GM18909 (cell line): ENCODE results near the gene SLC12A4.
"Not testable (repeated sequence)": the region's sequence is repeated elsewhere in the genome, so short reads cannot be mapped to it uniquely, and the experiment has no call there.

Experiments
- ATAC-seq: cut with Tn5 transposase; IDR thresholded peaks from one replicate; pipeline ENCODE4 v1.9.1; 2021; ENCODE audit warnings: mild to moderate bottlenecking; ENCODE audit not compliant: unreplicated experiment, poor library complexity

SLC12A4 gene

DNA sequence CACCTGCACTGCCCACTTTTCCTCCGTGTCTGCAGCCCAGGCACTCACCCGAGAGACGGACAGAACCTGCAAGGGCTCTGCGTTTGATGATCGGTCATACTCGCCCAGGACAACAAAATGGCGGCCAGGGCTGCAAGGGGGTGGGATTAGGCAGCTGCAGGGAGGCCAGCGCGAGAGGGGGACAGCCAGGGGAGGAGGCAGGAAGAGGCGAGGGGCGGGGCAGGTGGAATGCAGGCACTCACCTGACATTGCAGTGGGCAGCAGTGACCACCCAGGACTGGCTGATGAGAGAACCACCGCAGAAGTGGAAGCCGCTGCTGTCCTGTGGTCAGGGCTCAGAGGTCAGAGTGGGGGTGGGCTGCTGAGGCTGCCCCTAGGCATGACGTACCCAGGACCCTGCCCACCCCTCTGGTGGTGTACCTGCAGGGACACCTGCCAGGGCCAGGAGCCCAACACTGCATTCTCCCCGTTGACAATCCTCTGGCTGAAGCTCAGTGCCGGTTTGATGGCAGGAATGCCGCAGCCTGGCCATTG, 37.7 kb downstream of the SLC12A4 start:
- no peak for ATAC-seq

DNA sequence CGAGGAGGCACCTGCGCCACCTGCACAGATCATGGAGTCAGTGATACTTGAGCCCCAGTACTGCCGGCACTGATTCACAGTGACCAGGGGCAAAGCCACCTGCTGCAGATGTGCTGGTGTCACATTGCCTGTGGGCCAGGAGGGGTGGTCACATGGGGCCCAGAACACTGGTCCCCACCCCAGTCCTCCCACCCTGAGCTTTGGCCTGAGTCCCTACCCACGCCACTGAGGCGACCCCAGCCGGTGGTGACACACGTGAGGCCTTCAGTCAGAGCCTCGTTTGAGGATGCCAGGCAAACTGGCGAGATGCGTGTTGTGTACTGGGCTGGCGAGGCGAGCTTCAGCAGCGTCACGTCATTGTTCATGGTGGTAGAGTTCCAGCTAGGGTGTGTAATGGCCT, 38.2 kb downstream of the SLC12A4 start:
- no peak for ATAC-seq

DNA sequence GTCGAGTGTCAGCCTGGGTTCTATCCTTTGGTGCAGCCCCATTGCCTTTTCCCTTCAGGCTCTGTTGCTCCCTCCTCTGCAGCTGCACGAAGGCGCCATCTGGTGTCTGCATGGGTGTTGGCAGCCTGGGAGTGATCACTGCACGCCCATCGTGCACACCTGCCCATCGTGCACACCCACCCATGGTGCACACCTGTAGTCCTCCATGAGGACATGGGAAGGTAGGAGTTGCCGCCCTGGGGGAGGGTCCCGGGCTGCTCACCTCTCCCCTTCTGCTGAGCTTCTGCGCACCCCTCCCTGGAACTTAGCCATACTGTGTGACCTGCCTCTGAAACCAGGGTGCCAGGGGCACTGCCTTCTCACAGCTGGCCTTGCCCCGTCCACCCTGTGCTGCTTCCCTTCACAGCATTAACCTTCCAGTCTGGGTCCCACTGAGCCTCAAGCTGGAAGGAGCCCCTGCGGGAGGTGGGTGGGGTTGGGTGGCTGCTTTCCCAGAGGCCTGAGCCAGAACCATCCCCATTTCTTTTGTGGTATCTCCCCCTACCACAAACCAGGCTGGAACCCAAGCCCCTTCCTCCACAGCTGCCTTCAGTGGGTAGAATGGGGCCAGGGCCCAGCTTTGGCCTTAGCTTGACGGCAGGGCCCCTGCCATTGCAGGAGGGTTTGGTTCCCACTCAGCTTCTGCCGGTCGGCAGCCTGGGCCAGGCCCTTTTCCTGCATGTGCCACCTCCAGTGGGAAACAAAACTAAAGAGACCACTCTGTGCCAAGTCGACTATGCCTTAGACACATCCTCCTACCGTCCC, 39.7 kb downstream of the SLC12A4 start:
- no peak for ATAC-seq

DNA sequence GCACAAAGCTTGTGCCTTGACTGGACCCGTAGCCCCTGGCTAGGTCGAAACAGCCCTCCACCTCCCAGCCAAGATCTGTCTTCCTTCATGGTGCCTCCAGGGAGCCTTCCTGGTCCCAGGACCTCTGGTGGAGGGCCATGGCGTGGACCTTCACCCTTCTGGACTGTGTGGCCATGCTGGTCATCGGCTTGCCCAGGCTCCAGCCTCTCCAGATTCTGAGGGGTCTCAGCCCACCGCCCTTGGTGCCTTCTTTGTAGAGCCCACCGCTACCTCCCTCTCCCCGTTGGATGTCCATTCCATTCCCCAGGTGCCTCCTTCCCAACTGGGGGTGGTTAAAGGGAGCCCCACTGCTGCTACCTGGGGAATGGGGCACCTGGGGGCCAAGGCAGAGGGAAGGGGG, 40.3 kb downstream of the SLC12A4 start:
- ATAC-seq = no peak

DNA sequence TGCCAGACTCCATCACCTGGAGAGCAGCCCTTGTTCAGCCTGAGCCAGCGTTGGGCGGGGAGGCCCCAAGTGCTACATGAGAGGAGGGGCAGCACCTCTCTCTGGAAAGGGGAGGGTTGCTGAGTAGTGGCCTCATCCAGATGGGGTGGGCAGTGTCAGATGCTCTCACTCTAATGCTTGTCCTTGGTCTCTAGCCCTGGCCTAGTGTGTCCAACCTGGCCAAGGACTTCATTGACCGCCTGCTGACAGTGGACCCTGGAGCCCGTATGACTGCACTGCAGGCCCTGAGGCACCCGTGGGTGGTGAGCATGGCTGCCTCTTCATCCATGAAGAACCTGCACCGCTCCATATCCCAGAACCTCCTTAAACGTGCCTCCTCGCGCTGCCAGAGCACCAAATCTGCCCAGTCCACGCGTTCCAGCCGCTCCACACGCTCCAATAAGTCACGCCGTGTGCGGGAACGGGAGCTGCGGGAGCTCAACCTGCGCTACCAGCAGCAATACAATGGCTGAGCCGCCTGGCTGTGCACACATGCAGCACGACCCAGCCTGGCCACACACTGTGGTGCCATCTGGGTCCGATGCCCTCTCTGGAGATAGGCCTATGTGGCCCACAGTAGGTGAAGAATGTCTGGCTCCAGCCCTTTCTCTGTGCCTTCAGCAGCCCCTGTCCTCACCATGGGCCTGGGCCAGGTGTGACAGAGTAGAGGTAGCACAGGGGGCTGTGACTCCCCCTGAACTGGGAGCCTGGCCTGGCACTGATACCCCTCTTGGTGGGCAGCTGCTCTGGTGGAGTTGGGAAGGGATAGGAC, 41.1 kb downstream of the SLC12A4 start:
- no peak for ATAC-seq

DNA sequence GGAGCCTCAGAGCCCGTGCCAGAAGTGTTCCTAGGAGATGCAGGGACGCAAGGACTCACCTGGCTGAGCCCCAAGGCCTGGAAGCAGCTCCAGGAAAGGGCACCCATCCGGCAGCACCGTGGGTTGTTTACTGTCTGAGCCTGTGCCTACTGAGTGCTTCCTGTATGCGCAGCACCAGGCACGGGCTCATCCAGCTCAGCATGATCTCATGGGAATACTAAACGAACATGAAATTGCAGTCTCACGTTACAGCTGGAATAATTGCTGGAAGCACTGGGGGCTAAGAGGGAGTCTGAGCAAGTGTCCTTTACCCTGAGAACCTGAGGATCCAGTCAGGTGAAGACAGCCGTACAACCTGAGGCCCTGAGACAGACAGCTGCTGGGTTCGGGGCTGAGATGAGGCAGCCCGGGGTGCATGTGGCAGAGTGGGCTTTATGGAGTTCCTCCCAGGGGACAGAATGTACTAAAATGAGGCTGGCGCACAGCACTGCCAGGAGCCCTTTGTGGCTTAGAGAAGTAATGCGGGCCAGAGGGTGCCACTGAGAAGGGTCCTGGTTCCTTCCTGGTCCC, 42.2 kb downstream of the SLC12A4 start:
- ATAC-seq = no peak

DNA sequence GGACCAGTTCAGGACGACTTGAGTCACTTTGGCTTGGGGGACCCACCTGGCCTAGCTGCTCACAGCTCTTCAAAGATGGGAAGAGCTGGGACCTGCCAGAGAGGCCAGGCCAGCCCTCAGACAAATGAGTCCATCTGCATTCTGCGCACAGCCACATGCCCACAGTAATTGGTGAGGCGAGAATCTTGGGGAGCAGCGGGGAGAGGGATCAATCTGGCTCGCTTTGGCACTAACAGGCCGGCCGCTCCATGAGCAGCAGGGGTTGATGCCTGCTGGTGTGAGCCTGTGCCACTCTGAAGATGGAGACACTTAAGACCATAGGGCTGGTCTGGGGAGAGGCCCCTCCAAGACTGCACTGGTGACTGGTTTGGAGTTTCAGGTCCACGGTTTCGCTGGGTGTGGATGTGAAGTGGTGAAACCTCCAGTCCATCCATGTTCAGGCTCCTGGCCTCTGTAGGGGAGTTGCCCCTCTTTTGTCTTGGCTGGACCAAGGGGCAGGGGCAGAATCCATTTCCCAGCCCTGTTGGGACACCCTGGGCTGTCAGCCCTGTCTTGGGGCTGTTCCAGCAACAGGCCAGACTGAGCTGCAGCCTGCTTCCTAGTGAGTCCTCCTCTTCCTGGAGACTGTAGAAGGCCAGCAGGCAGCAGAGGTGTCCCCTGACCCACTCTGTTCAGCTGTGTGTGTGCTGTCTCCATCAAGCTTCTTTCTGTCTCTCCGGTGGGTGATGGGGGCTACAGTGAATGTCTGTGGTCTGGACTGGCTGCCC, 44.1 kb downstream of the SLC12A4 start:
- no peak for ATAC-seq

DNA sequence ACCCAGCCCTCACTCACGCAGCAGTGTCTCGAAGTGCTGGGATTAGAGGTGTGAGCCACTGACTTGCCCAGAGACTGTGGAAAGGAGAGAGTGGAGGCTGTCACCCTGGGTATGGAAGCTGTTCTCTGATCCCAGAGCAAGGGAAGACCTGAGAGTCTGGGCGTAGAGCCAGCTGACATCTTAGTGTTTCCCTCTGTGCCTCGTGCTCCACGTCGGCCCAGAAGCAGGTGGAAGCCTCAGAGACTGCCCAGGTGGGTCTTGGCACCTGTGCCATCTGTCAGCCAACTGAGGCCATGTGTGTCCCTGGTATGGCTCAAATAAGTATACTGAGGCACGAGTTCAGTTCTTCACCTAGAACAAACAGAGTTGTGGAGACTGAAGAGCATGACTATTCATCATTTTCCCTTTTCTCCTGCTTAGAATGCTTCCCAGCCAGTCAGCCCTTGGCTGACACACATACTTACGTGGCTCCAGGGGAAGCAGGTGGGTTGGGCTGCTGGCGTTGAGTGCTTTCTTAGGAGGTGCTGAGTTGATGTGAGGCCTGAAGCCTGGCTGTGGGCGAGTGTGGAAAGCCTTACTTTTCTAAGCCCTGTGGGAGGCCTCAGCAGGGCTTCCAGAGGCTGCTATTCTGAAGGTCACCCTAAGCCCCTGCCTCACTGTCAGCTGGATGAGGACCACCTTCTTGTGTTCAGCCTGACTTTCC, 44.9 kb downstream of the SLC12A4 start:
- no peak for ATAC-seq

DNA sequence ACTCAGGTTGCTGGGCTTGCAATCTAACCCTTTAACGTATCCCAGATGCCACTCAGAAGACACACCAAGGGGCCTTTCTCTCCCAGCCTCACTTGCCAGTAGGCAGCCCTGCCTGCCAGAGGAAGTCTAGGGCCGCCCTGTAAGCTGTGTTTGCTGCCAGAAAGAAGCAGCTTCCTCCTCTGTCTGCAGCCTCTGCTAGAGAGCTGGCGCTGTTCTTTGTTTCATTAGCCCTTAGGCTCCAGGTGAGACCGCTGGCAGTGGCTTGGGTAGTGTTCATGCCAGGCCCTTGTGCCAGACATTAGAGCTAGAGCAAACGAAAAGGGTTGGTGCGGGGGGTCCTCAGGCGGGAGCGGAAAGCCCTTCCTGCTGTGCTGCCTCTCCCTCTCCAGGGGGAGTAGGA, 45.7 kb downstream of the SLC12A4 start:
- ATAC-seq = no peak

DNA sequence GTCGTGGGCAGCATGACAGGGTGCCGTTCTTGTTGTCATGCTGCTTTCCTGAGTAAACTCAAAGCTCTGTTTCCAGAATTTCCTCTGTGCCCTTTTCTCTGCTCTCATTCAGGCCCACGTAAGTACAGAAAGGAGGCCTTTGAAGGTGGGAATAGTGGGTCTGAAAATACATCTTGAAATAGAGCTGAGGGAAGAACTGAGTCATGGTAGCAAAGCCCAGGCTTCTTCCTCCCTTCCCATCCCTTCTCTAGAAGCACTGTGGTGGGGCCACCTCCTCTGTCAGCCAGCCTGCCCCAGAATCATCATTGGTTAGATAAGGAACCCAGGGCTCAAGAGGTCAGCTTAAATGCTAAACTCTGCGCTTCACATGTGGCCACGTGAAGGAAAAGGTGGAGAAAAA, 46.2 kb downstream of the SLC12A4 start:
- no peak for ATAC-seq

DNA sequence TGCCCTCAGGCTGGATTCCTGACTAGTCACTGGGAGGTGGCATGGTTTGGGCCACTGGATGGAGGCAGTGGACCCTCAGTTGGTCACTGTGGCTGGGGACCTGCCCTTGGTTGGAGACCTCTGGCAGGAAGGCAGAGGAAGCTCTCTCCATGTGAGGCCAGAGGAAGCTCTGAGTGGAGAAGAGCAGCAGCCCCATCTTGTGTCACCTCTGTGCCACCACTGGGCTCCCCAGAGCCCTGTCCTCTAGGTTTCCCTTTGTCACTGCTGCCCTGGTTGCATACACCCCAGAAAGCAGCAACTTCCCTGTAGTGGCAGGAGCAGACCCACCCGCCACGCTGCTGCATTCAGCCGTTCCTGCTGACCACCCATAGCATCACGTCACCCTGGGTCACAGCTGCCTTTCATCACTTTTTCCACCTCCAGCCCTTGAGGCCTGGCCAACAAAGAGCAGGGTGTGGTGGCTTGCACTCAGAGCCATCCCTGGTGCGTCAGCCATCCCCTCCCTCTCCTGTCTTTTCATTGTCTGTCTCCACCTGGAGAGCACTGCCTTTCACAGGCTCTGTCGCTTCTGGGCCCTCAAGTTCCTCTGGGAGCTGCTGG, 48.7 kb downstream of the SLC12A4 start:
- no peak for ATAC-seq

DNA sequence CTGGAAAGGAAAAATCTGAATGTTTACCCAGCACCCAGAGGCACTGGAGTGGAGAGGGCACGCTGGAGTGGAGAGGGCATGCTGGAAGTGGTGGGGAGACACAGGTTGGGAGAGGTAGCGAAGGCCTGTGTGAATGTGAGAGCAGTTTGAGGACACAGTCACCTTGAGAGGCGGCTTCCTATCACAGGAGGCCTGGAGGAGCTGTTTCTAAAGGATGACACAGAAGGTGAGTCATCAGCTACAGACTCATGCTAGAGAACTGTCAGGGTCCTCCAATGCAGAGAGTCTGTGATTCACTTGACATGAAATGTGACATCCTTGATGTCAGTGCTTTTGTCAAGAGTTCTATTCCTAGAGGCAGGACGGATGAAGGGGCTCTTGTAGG, 50.6 kb downstream of the SLC12A4 start:
- ATAC-seq = no peak

DNA sequence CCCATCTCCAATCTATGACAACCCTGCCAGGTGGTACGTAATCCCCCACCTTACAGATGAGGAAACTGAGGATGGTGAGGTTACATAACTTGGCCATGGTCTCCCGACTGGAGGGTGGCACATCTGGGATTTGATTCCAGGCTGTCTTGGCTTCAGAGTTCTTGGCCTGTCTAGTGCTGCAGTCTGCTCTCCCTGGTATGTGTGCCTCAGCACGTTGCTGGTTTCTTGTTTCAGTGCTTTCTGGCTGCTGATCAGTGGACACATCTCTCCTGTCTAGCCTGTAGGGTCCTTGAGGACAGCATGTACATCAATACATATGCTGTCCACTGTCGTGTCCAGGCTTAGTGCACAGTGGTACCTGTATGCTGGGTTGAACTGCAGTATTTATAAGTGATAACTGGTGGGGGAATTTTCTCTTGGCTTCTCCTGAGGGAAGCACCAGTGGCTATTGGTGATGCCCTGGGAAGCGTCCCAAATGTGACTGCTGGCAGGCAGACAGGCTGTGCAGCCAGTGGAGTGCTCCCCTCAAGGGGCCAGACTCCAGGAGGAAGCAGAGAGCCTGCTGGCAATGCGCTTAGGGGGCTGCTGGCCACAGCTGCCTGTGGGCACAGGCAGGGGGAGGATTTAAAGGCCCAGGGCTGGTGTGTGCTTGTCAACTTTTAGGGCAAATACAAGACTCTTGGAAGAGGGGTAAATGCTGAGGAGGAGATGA, 51.1 kb downstream of the SLC12A4 start:
- no peak for ATAC-seq

DNA sequence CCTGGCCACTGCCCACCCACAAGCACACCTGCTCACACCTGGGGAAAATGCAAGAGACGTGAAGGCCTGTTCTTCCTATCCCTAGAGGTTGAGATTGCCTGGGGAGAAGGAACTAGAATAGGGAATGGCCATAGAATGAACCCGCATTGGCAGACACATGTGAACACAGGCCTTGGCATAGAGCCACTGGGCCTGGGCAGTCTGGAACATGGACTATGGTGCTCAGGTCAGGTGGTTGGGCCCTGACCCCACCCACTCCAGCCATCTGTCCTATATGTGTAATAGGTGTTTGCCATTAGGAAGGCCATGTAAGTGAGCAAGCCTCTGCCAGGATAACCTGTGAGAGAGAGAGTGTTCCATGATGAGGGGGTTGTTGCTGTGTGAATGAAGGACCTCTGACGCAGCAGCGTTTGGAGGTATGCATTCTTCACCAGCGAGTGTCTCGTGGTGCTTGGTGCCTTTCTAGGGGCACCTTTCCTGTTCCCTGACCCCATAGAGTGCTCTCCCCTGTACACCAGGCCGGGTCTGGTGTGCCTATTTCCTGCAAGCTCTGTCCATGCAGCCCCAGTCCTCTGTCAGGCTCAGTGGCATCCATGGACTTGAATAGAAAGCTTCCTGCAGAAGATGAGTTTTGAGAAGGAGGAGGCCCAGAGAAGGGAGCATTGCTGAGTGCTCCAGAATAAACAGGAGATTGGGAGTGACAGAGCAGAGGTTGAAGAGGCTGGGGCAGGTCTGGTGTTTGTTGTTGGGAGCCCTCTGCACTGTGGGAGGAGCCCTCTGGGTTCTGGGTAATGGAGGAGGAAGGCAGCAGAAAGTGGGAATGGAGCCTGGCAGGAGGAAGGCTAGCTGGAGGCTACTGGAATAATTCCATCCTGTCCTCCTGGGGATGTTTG, 52.4 kb downstream of the SLC12A4 start:
- ATAC-seq = no peak

DNA sequence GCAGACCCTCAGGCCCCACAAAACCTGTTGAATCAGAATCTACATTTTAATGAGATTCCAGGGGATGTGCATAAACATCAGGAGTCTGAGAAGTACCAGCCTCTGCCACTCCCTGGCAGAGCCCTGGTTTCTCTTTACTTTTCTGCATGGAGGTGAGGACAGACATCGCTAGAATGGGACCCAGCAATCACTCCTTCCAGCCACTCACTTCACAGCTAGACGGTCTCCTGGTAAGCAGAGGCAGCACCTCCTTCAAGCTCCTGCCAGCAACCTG, 53.0 kb downstream of the SLC12A4 start:
- not testable (repeated sequence) for ATAC-seq

DNA sequence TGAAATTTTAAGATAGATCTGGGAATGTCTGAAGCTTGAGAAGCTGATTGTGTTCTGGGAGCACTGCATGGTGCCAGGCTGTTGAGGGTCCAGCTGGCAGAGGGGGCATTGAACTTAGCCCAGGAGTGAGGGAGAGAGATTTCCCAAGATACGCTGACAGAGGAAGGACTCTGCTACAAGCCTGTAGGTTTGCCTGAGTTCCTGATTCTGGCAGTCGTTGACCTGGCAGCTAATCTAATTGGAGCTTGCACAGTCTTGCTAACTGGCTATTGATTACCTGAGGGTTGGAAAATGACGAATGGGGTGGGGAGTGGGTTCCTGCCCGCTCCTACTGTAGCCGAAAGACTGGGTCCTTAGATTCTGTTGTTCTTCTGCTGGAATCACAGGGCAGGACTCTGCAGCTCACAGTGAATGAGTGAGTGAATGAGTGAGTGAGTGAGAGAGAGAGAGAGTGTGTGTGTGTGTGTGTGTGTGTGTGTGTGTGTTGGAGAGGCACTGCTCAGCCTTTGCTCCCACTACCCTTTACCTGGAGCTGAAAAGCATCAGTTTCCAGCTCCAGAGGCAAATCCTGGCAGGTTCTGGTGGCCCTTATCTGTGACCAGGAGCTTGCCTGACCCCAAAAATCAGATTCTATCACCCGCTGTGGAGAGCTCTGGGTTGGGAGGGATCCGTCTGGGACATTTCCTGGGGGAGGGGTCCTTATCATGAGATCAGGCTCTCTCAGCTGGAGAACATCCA, 53.5 kb downstream of the SLC12A4 start:
- ATAC-seq = no peak

DNA sequence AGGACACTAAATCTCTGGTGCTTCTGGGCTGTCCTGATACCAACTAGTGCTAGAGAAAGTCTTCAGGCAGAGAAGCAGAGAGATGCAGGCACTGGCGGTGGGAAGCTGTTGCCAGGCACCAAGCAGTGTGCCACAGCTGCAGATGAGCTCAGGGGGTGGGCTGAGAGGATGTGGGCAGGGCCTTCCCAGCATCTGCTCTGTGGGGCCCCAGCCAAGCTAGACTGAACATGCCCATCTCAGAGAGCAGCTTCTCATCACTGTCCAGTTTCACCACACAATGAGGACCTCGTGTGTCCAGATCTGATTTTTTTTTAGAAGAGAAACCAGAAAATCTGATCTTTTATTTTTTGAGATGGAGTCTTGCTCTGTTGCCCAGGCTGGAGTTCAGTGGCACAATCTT, 58.3 kb downstream of the SLC12A4 start:
- ATAC-seq = no peak
